Body of pancreas (tissue), 4 donors: ENCODE data around the gene TEX44. TPM values are rescaled to one million over a fixed set of nuclear protein-coding genes. Genes with fewer than 3 reads are reported as not detected.

Experiments used
- ATAC-seq: fragments of 150-250 bp; one replicate; pipeline ENCODE4 v1.9.1; 2016
- DNase-seq, 4 donors: peaks; one replicate each; pipeline ENCODE4 v3.0.0-alpha.2; 2019
- H3K27ac ChIP-seq, 4 donors: fragments of 200-600 bp; sonication (generic); 1 replicate in 3 of 4; 2 replicates in 1 of 4; pipeline versions ENCODE4 v1.5.1 to v1.6.1; 2016 to 2019; ENCODE audit warnings: mild to moderate bottlenecking in 1 of 4, mixed read lengths in 1 of 4, moderate library complexity in 1 of 4
- H3K27me3 ChIP-seq, 2 donors: fragments of 200-600 bp; sonication (generic); one replicate each; pipeline ENCODE4 v1.6.0; 2016; ENCODE audit warnings: mild to moderate bottlenecking in 1 of 2
- H3K36me3 ChIP-seq, 2 donors: fragments of 200-600 bp; sonication (generic); replicated peaks in 1 of 2; 2 replicates each; pipeline ENCODE4 v1.5.1; 2016; ENCODE audit warnings: low read depth in 2 of 2; ENCODE audit not compliant: insufficient read depth in 1 of 2
- H3K4me1 ChIP-seq: fragments of 200-600 bp; sonication (generic); one replicate; pipeline ENCODE4 v1.6.0; 2016
- H3K4me3 ChIP-seq, 2 donors: fragments of 200-600 bp; sonication (generic); 1 replicate in 1 of 2; 2 replicates in 1 of 2; pipeline ENCODE4 v1.5.1; 2016 to 2019
- H3K9me3 ChIP-seq, 3 donors: fragments of 200-600 bp; sonication (generic); 1 replicate in 2 of 3; 2 replicates in 1 of 3; pipeline ENCODE4 v1.5.1; 2016
- CTCF ChIP-seq, 7 experiments: fragments of 450-650 bp in 4 of 7; fragments of 200-600 bp in 3 of 7; sonication (generic) in 3 of 7; IDR thresholded peaks; one replicate each; pipeline ENCODE4 v1.5.1; 2016 to 2019; ENCODE audit warnings: antibody characterized with exemption in 7 of 7
- POLR2A ChIP-seq, 3 donors: fragments of 450-650 bp; IDR thresholded peaks; one replicate each; pipeline ENCODE4 v1.6.1; 2016; ENCODE audit warnings: antibody characterized with exemption in 3 of 3, mild to moderate bottlenecking in 2 of 3
- WGBS, 2 donors: methylation state at CpG; one replicate each; pipeline ENCODE4 v1.1.5; 2017; 5-methylcytosine and 5-hydroxymethylcytosine counted together
- intact Hi-C: fragments of 100-400 bp; cut with DNase I; formaldehyde crosslinking; loops from one replicate; pipeline ENCODE4 v1.15.1; 2023
- total RNA-seq, 2 donors: library from RNA; depleted of rRNA; stranded (reverse); fragments of >200 nt; gene quantifications; one replicate each; pipeline ENCODE4 v1.1.0, GENCODE V29; 2016

The TEX44 gene
- total RNA-seq, 2 donors from 2014 or later = not detected

- H3K27ac ChIP-seq = peak overlapping the region; percentile 72 to 94 (median 80)
- peak overlapping the region in 1 of 2 donors; percentile 36 for H3K4me3 ChIP-seq
- ATAC-seq = no peak
- peaks cover 45% of the 10 kb centered on the region for H3K4me1 ChIP-seq
- no peak for DNase-seq
- 2% methylated on average over 46 of the region's 46 CpGs; no CpG with 5 or more reads in 1 of the 2 donors for WGBS, 2 donors
- intact Hi-C loops = loop anchor here (10.0 kb wide), 1 partner anchor 60 kb away; no protein-coding TSS in a partner anchor
- no peak for TF ChIP-seq POLR2A (IDR thresholded peaks at IDR 0.05)
- TF ChIP-seq CTCF (IDR thresholded peaks at IDR 0.05) = no peak
- H3K9me3 ChIP-seq = no peaks in the 10 kb centered on the region
- no peaks in the 10 kb centered on the region for H3K27me3 ChIP-seq
- H3K36me3 ChIP-seq = no peaks in the 10 kb centered on the region
Measured at GRCh38 chr2:231614559-231615057, 21.9 kb downstream of the TEX44 start.

- TF ChIP-seq CTCF (IDR thresholded peaks at IDR 0.05) (no peak), POLR2A (IDR thresholded peaks at IDR 0.05) (no peak)
- intact Hi-C loops = loop anchor here (10.0 kb wide), 1 partner anchor 60 kb away; no protein-coding TSS in a partner anchor
- Histone ChIP-seq H3K4me1 (peaks cover 45% of the 10 kb centered on the region), H3K9me3 (no peaks in the 10 kb centered on the region), H3K27ac (peak overlapping the region; percentile 72 to 94 (median 80)), H3K36me3 (no peaks in the 10 kb centered on the region), H3K27me3 (no peaks in the 10 kb centered on the region), H3K4me3 (peak overlapping the region in 1 of 2 donors; percentile 36)
- DNase-seq = peak in 2 of 4 donors; percentile 13 to 20
- no peak for ATAC-seq
- WGBS, 2 donors = 57% methylated on average over 10 to 31 of the region's 31 CpGs
Measured at GRCh38 chr2:231615058-231615671, 22.5 kb downstream of the TEX44 start.

GRCh38 chr2:231616296-231616695, 23.6 kb downstream of the TEX44 start:
- no peak overlapping the region for H3K4me3 ChIP-seq
- peaks cover 41% of the 10 kb centered on the region for H3K4me1 ChIP-seq
- intact Hi-C loops = loop anchor here (10.0 kb wide), 1 partner anchor 59 kb away; no protein-coding TSS in a partner anchor
- no peaks in the 10 kb centered on the region for H3K36me3 ChIP-seq
- no peak for TF ChIP-seq POLR2A (IDR thresholded peaks at IDR 0.05)
- no peak for TF ChIP-seq CTCF (IDR thresholded peaks at IDR 0.05)
- no peak overlapping the region for H3K27ac ChIP-seq
- WGBS, 2 donors = 90 to 100% methylated on average over 4 of the region's 4 CpGs
- DNase-seq (no peak), ATAC-seq (no peak)
- H3K9me3 ChIP-seq = no peaks in the 10 kb centered on the region
- H3K27me3 ChIP-seq = no peaks in the 10 kb centered on the region

DNA sequence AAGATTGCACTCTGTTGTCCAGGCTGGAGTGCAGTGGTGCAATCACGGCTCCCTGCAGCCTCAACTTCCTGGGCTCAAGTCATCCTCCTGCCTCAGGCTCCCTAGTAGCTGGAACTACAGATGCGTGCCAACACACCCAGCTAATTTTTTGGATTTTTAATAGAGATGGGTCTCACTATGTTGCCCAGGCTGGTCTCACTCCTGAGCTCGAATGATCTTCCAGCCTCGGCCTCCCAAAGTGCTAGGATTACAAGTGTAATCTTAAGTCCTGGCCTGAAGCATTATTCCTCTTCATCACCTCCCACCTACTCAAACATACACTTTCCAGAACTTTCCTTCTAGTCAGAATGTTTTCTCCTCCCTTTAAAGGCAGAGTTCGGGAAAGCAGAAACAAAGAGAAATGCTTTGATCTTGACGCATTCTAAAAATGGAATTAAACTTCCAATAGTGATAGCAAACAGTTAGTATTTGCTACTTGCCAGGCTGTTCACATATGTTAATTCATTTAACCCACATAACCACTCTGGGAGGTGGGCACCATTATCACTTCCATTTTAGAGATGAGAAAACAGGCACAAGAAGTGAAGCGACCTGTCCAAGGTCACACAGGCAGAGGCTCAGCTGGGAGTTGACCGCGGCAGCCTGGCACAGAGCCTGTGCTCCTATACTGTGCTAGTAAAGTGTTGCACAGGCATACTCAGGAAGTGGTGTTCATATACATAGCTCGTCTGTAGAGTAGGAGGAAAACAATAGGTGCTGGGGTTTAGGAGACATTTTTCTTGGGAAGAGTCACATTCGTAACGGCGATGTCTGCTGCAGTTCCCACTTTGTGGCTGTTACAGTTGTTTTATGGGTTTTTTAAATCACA, 24.6 kb downstream of the TEX44 start:
- no peaks in the 10 kb centered on the region for H3K9me3 ChIP-seq
- 58 to 69% methylated on average over 13 of the region's 13 CpGs for WGBS, 2 donors
- DNase-seq = no peak
- H3K4me3 ChIP-seq = no peak overlapping the region
- TF ChIP-seq POLR2A (IDR thresholded peaks at IDR 0.05) (no peak), CTCF (IDR thresholded peaks at IDR 0.05) (no peak)
- no peak for ATAC-seq
- no peak overlapping the region for H3K27ac ChIP-seq
- H3K4me1 ChIP-seq = peaks cover 31% of the 10 kb centered on the region
- H3K36me3 ChIP-seq = no peaks in the 10 kb centered on the region
- no peaks in the 10 kb centered on the region for H3K27me3 ChIP-seq
- intact Hi-C loops = loop anchor here (10.0 kb wide), 1 partner anchor 58 kb away; no protein-coding TSS in a partner anchor
